Adrenal gland (tissue), 12 donors: ENCODE measurements around the gene PACRG. TPM values are rescaled to one million over a fixed set of nuclear protein-coding genes. Genes with fewer than 3 reads are reported as not detected.

Source experiments
- DNase-seq, 7 donors: peaks; one replicate each; pipeline ENCODE4 v3.0.0-alpha.2; 2019 to 2020
- H3K27ac ChIP-seq, 5 donors: fragments of 200-600 bp; sonication (generic) in 4 of 5; 1 replicate in 3 of 5; 2 replicates in 2 of 5; pipeline versions ENCODE4 v1.5.1 to v1.8.0; 2016 to 2020; ENCODE audit warnings: mild to moderate bottlenecking in 1 of 5
- H3K27me3 ChIP-seq: fragments of 200-600 bp; 2 replicates; pipeline ENCODE4 v1.8.0; 2021
- H3K36me3 ChIP-seq, 2 donors: fragments of 200-600 bp; replicated peaks in 1 of 2; 1 replicate in 1 of 2; 2 replicates in 1 of 2; pipeline versions ENCODE4 v1.5.1 to v1.8.0; 2018 to 2022
- H3K4me1 ChIP-seq, 2 donors: fragments of 200-600 bp; replicated peaks in 1 of 2; 1 replicate in 1 of 2; 2 replicates in 1 of 2; pipeline versions ENCODE4 v1.5.1 to v1.8.0; 2018 to 2021
- H3K4me3 ChIP-seq, 4 donors: fragments of 200-600 bp; sonication (generic) in 3 of 4; one replicate each; pipeline ENCODE4 v1.5.1; 2016 to 2018
- H3K9me3 ChIP-seq, 3 donors: fragments of 200-600 bp; sonication (generic) in 1 of 3; replicated peaks in 1 of 3; 1 replicate in 2 of 3; 2 replicates in 1 of 3; pipeline versions ENCODE4 v1.5.1 to v1.8.0; 2016 to 2021
- POLR2A ChIP-seq, 2 donors: fragments of 450-650 bp; IDR thresholded peaks; one replicate each; pipeline ENCODE4 v1.6.1; 2017; ENCODE audit warnings: antibody characterized with exemption in 2 of 2, mild to moderate bottlenecking in 2 of 2, moderate library complexity in 1 of 2
- WGBS, 4 donors: extraction: QIAGEN DNeasy Blood & Tissue Kit in 2 of 4; methylation state at CpG; one replicate each; pipeline versions ENCODE4 v1.1.5 to v1.1.7; 2013 to 2017; 5-methylcytosine and 5-hydroxymethylcytosine counted together
- intact Hi-C, 2 donors: fragments of 100-400 bp; cut with DNase I; formaldehyde crosslinking; loops; one replicate each; pipeline versions ENCODE4 v1.14.1 to v1.15.0; 2022 to 2023
- polyA plus RNA-seq, 3 donors: library from polyadenylated mRNA; stranded (reverse); fragments of 200-250 nt in 2 of 3; fragments of 350-450 nt in 1 of 3; fragmentation: Illumina TruSeq in 1 of 3; extraction: RNeasy Lipid Tissue Mini Kit (QIAGEN cat#74804) in 1 of 3; gene quantifications; one replicate each; pipeline ENCODE4 v1.2.3, GENCODE V29; 2013 to 2014
- total RNA-seq, 9 donors: library from RNA; depleted of rRNA in 4 of 9; stranded (reverse); fragments of >200 nt in 4 of 9; fragments of 120-200 nt in 1 of 9; fragmentation: NEBNext Ultra II Directional in 1 of 9; extraction: Animal tissue kit (Norgen Biotek cat#: 25700) in 1 of 9; gene quantifications; one replicate each; pipeline versions ENCODE4 v1.1.0 to v1.2.4, GENCODE V29; 2013 to 2023
- TF ChIP-seq, protein P1 (sequence below), 6 experiments: fragments of 450-650 bp in 4 of 6; fragments of 200-600 bp in 2 of 6; sonication (generic) in 1 of 6; IDR thresholded peaks; 1 replicate in 5 of 6; 2 replicates in 1 of 6; pipeline versions ENCODE4 v1.5.1 to v1.8.0; 2016 to 2021; ENCODE audit warnings: antibody characterized with exemption in 6 of 6, mild to moderate bottlenecking in 2 of 6, moderate library complexity in 1 of 6
- donor health status: healthy with polysubstance abuse.
- donor health status: Bipolar disorder and iron deficiency.
- donor health status: DM: yes; HTN: yes; CAD: no.
- donor health status: DM: no; HTN: no; CAD: no.
- donor health status: DM: no; HTN: no; CAD: no.
- donor health status: DM: yes; HTN: yes; CAD: no.

Gene PACRG
- total and polyA plus RNA-seq, 12 donors = 0.18 to 6.1 (median 1.4) TPM

DNA sequence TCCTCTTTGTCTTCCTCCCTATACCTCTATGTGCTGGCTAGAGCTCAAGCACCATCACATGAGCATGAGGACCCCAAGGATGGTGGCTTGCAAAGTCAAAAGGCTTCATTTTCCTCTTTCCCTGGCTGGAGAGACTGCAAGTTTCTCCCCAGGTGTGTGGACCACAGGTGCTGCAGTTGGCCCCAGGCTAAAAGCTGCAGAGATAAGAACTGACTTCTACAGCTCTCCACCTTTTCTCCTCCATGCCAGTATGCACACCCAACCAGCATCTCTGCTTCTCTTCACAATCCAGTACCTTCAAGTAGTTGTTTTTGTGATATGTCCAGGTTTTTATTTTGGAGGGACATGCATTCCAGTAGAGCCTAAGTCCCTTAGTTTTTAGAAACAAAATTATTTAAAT is 29.3 kb upstream of the PACRG start:
- no peak overlapping the region for H3K27ac ChIP-seq
- no peak overlapping the region for H3K4me3 ChIP-seq
- no peaks in the 10 kb centered on the region for H3K36me3 ChIP-seq
- H3K9me3 ChIP-seq = peaks cover 0 to 5% (median 0%) of the 10 kb centered on the region in 3 donors
- H3K4me1 ChIP-seq = no peaks in the 10 kb centered on the region
- intact Hi-C loops = no loop called here
- TF ChIP-seq, protein P1, sequence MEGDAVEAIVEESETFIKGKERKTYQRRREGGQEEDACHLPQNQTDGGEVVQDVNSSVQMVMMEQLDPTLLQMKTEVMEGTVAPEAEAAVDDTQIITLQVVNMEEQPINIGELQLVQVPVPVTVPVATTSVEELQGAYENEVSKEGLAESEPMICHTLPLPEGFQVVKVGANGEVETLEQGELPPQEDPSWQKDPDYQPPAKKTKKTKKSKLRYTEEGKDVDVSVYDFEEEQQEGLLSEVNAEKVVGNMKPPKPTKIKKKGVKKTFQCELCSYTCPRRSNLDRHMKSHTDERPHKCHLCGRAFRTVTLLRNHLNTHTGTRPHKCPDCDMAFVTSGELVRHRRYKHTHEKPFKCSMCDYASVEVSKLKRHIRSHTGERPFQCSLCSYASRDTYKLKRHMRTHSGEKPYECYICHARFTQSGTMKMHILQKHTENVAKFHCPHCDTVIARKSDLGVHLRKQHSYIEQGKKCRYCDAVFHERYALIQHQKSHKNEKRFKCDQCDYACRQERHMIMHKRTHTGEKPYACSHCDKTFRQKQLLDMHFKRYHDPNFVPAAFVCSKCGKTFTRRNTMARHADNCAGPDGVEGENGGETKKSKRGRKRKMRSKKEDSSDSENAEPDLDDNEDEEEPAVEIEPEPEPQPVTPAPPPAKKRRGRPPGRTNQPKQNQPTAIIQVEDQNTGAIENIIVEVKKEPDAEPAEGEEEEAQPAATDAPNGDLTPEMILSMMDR (IDR thresholded peaks at IDR 0.05) = no peak
- TF ChIP-seq POLR2A (IDR thresholded peaks at IDR 0.05) = no peak
- H3K27me3 ChIP-seq = no peaks in the 10 kb centered on the region
- no peak for DNase-seq

DNA sequence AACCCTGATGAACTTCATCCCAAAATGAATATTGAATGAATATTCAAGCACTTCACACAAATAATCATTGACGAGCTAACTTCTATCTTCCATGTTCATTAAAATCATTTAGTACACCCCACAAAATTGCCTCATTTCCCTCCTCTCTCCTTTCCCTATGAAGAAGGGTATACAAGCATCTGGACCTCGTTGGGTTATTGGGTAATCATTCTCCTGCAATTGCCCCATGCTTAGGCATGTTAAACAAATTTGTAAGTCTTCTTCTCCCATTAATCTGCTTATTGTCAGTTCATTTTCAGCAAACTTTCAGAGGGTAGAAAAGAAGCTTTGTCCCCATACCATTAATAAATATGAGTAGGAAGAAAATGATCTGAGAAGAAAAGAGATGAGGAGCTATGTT is 27.8 kb upstream of the PACRG start:
- intact Hi-C loops = no loop called here
- 73 to 91% (median 82%) methylated on average over 2 of the region's 2 CpGs for WGBS, 4 donors
- no peak overlapping the region for H3K4me3 ChIP-seq
- no peak overlapping the region for H3K27ac ChIP-seq
- no peak for DNase-seq
- H3K4me1 ChIP-seq = no peaks in the 10 kb centered on the region
- no peaks in the 10 kb centered on the region for H3K27me3 ChIP-seq
- H3K9me3 ChIP-seq = peaks cover 0 to 5% (median 0%) of the 10 kb centered on the region in 3 donors
- H3K36me3 ChIP-seq = no peaks in the 10 kb centered on the region
- no peak for TF ChIP-seq POLR2A (IDR thresholded peaks at IDR 0.05)
- TF ChIP-seq, protein P1 (IDR thresholded peaks at IDR 0.05) = no peak

DNA sequence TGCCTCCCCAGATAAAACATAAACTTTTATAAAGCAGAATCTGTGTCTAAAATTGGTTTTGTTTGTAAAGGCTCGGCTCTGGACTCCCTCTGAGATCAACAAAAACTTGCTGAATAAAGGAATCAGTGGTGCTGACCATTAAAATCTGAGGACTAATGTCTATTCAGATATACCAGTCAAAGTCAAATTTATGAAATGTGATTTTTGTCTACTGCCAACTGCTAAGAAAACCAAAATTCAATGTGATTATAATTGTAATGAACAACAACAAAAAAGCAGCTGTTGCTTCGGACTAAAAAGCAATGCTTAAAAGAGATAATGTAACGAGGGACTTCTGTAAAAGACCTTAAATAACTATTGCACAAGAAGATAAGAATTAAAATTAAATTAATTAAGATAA is 26.8 kb upstream of the PACRG start:
- H3K27me3 ChIP-seq = no peaks in the 10 kb centered on the region
- peaks cover 6 to 7% of the 10 kb centered on the region in 2 donors for H3K4me1 ChIP-seq
- H3K36me3 ChIP-seq = no peaks in the 10 kb centered on the region
- 83 to 91% (median 86%) methylated on average over 3 of the region's 3 CpGs for WGBS, 4 donors
- H3K4me3 ChIP-seq = no peak overlapping the region
- no peak for TF ChIP-seq POLR2A (IDR thresholded peaks at IDR 0.05)
- intact Hi-C loops = no loop called here
- peaks cover 0 to 5% (median 0%) of the 10 kb centered on the region in 3 donors for H3K9me3 ChIP-seq
- no peak for DNase-seq
- H3K27ac ChIP-seq = no peak overlapping the region

GRCh38 chr6:162701551-162701950 is 26.2 kb upstream of the PACRG start:
- peaks cover 0 to 5% (median 0%) of the 10 kb centered on the region in 3 donors for H3K9me3 ChIP-seq
- no peak overlapping the region for H3K27ac ChIP-seq
- no peak overlapping the region for H3K4me3 ChIP-seq
- peaks cover 6 to 11% of the 10 kb centered on the region in 2 donors for H3K4me1 ChIP-seq
- no peak for DNase-seq
- 90 to 100% (median 92%) methylated on average over 1 of the region's 1 CpG for WGBS, 4 donors
- H3K36me3 ChIP-seq = no peaks in the 10 kb centered on the region
- intact Hi-C loops = no loop called here
- no peaks in the 10 kb centered on the region for H3K27me3 ChIP-seq
- TF ChIP-seq POLR2A (IDR thresholded peaks at IDR 0.05) = no peak
- TF ChIP-seq, protein P1 (IDR thresholded peaks at IDR 0.05) = no peak

GRCh38 chr6:162702446-162702845 is 25.3 kb upstream of the PACRG start:
- H3K27me3 ChIP-seq = no peaks in the 10 kb centered on the region
- intact Hi-C loops = no loop called here
- WGBS, 4 donors = 47 to 60% (median 59%) methylated on average over 2 of the region's 2 CpGs

More at GRCh38 chr6:162702446-162702845, 25.3 kb upstream of the PACRG start:
- Histone ChIP-seq H3K4me1 (peaks cover 6 to 15% of the 10 kb centered on the region in 2 donors), H3K36me3 (no peaks in the 10 kb centered on the region), H3K27ac (no peak overlapping the region), H3K4me3 (no peak overlapping the region), H3K9me3 (peaks cover 0 to 2% (median 0%) of the 10 kb centered on the region in 3 donors)
- DNase-seq = no peak
- TF ChIP-seq, protein P1 (IDR thresholded peaks at IDR 0.05) = no peak
- TF ChIP-seq POLR2A (IDR thresholded peaks at IDR 0.05) = no peak
